MG63 (cell line): ENCODE data around the gene UBL4B. TPM values are rescaled to one million over a fixed set of nuclear protein-coding genes. Genes with fewer than 3 reads are reported as not detected.
A peak's percentile ranks its signal among the peaks of the same experiment; 100 is the strongest.

Experiments
- DNase-seq: peaks from one replicate; pipeline ENCODE4 v3.0.0-alpha.2; 2020
- H3K27me3 ChIP-seq: fragments of 250-450 bp; sonication (Bioruptor Pico); 2 replicates; pipeline ENCODE4 v1.5.1; 2020; ENCODE audit warnings: mild to moderate bottlenecking, moderate library complexity
- H3K36me3 ChIP-seq: fragments of 250-450 bp; sonication (Bioruptor Pico); 2 replicates; pipeline ENCODE4 v1.5.1; 2020; ENCODE audit warnings: mild to moderate bottlenecking, moderate library complexity
- H3K4me3 ChIP-seq: fragments of 250-450 bp; sonication (Bioruptor Pico); 2 replicates; pipeline ENCODE4 v1.5.1; 2020; ENCODE audit warnings: mild to moderate bottlenecking, moderate library complexity
- H3K9me3 ChIP-seq: fragments of 250-450 bp; sonication (Bioruptor Pico); 2 replicates; pipeline ENCODE4 v1.5.1; 2020; ENCODE audit warnings: mild to moderate bottlenecking, moderate library complexity
- total RNA-seq: library from RNA; depleted of rRNA; stranded (reverse); fragments of >200 nt; shearing (Covaris generic); gene quantifications from 2 replicates; pipeline ENCODE4 v1.2.3, GENCODE V29; 2014; ENCODE audit warnings: low replicate concordance

UBL4B gene
- total RNA-seq, 1 experiment from 2014 or later, result not detected

DNA sequence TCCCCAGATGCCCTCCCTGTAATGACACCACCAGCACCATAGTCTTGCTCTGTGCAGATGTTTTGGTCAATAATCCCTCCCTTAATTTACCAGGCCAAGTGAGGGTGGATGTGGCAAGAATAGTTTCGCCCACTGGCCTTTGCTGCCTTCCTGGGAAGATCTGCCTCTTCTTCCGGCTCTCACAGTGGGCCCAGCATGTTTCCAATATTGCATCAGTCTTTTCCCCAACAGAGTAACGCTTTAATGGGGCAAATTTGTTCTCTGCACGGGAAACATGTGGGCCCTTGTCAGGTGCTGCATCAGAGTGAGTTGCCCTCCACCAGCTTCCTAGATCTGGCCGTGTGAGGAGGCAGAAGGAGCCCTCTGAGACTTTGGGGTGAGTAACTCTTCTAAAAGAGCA lies 29.8 kb upstream of the UBL4B start:
- no peak overlapping the region for H3K4me3 ChIP-seq
- no peaks in the 10 kb centered on the region for H3K27me3 ChIP-seq
- H3K9me3 ChIP-seq, result no peaks in the 10 kb centered on the region
- H3K36me3 ChIP-seq, result no peaks in the 10 kb centered on the region
- no peak for DNase-seq

DNA sequence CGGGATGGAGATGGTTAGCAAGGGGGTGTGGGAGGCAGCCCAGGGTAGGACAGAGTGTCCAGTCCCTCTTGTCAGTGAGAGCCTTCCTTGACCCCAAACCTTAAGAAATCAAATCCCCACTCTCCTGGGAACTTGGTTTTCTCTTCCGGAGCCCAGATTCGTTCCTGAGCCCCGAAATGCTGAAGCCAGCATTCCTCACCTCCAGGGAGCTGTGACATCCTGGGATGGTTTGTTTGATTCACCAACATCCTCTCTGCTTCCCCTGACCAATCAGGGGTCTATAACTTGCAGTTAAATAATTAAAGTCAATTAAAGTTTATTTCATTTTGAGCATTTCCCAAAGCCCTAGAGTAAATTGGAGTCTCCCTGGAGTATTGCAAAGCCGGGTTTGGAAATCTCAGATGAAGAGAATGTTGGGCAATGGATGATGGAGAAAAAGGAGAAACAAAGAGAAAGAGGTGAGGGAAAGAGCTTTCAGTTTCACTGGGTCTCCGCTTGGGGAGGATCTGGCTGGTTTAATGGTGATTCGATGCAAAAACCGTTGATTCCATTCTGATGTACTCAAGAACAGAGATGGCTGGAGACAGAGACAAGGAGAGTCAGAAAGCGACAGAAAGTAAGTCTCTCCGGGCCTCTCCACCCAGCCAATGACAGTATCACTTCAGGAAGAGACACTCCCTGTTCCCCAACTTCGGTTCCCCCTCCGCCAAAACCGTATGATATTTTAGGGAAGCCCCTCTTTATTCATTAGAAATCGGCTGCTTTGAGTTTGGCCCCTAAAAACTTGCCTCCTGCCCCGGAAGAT lies 29.0 kb upstream of the UBL4B start:
- Histone ChIP-seq H3K27me3 (no peaks in the 10 kb centered on the region), H3K36me3 (no peaks in the 10 kb centered on the region), H3K9me3 (no peaks in the 10 kb centered on the region), H3K4me3 (no peak overlapping the region)
- no peak for DNase-seq

DNA sequence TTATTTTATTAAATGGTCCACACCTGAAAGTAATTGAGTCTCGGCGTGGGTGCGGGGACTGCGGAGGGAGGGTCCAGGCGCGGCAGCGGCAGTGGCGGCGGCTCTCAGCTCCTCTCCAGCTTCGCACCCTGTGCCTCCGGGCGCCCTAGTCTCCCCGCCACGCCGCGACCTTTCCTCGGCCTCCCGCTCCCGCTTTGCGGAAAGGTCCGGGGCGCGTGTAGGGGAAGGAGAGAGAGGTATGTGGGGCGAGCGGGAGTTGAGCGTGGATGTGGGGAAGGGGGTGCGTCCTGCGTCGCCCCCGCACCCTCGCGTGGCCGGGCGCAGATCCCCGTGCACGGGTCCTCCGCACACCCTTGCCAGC lies 28.4 kb upstream of the UBL4B start:
- no peak overlapping the region for H3K4me3 ChIP-seq
- H3K27me3 ChIP-seq, result no peaks in the 10 kb centered on the region
- H3K36me3 ChIP-seq, result no peaks in the 10 kb centered on the region
- H3K9me3 ChIP-seq, result no peaks in the 10 kb centered on the region
- no peak for DNase-seq

DNA sequence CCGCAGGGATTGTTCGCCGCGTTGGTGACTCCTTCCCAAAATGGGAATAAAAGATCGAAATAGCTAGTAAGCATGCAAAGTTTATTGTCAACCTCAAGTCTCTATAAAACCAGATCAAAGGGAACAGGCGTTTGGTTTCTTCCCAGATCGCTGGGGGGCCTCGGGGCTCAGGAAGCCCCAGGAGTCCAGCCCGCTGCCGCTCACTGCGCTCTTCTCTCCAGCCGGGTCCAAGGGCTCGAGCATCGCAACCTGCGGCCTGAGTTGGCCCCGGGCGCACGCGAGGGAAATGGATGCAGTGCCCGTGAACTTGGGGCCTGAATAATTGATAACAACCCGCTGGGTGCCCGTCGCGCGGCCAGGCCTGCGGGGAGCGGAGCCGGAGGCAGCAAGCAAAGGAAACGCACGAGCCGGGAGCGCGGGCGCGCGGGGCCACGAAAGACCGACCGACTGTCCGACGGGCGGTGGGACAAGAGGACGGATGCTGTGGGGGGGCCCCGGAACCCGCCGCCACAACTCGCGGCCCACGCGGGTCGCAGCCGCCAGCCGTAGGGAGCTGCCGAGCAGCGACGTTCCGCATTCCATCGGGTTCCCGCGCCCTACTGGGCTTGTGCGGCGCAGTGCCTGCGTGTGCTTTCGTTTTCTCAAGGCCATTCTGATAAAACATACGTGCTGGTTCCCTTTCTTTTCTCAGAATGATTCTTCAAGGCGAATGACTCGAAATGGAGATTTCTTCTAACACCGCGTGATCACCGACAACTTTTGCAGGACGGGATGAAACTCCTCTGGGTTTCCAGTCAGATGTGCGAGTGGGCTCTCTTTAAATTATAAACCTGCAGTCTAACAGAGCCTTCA lies 27.8 kb upstream of the UBL4B start:
- DNase-seq, result peak; percentile 43
- Histone ChIP-seq H3K27me3 (no peaks in the 10 kb centered on the region), H3K9me3 (no peaks in the 10 kb centered on the region), H3K36me3 (no peaks in the 10 kb centered on the region), H3K4me3 (peak overlapping the region; percentile 15)

DNA sequence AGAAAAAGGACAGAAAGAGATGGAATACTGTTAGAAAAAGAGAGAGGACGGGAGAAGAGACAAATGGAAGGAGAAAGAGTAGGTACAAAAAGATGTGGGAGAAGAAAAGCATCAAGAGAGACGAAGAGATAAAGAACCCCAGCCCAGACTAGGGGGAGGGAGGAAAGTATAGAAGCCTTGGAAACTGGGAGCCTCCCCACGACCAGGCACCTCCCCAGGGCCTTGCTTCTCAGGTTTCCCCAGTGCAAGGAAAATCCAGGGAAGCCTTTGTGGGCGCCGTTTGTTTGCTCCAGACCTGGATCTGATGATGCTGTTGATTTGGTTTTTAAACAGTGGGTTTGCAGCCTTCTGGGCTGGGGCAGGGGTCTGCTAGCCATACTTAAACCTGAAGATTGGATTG lies 26.6 kb upstream of the UBL4B start:
- H3K4me3 ChIP-seq, result no peak overlapping the region
- H3K9me3 ChIP-seq, result no peaks in the 10 kb centered on the region
- no peaks in the 10 kb centered on the region for H3K27me3 ChIP-seq
- DNase-seq, result no peak
- H3K36me3 ChIP-seq, result no peaks in the 10 kb centered on the region

DNA sequence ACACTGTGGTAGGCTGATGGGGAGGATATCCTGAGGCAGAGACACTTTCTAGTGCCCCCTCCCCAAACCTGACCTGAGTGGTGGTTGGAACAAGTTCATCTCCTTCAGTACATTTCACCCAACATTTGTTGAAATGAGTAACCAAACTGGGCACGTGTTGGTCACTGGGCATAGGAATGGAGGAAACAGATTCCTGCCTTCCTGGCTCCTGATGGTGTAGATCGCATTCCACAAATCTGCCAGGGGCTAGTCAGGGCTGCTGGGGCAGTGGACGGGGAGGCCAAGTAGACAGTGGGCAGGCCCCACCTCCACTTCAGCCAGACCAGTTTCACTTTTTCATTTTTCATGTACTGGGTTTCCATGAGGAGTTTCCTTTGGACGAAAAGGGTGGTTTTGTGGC lies 25.3 kb upstream of the UBL4B start:
- Histone ChIP-seq H3K27me3 (no peaks in the 10 kb centered on the region), H3K4me3 (no peak overlapping the region), H3K36me3 (no peaks in the 10 kb centered on the region), H3K9me3 (no peaks in the 10 kb centered on the region)
- DNase-seq, result peak; percentile 79

DNA sequence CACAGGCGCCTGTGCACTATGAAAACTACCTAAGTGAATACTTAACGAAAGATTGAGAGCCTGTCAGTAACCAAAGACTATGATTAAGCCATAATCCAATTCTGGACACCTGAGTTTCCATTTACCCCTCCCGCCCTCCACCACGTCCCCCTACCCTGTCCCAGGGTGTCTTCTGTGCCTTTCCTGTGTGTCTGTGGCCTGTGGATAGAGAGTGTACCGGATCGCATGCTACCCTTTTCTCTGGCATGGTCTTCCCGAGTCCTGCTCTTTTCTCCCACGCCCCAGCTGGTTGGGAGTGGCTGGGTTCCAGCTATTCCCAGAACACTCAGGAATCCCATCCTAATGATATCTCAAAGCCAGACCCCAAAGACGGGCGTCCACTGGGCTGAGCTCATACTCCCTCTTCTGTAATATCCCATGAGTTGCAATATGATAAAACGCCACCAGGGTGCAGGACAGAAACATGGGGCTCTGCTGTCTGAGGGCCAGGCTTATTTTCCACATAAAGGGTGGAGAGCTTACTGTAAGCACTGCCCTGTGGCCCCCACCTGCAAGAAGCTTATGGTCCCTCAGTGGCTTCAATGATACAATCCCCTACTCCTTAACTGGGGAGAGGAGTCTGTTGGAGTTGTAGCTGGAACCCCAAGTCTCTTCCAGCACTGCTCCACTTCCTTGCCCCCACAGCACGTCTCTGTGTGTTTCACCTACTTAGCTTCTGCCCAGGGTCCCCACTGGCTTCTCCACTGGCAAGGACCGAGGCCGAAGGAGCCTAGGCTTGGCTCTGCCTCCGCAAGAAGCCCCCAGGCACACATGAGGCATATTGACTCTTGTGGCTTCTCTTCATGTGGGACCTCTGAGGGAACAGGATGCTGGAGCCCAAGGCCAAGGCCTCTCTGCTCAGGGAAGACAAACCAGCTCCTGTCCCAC lies 24.2 kb upstream of the UBL4B start:
- Histone ChIP-seq H3K9me3 (no peaks in the 10 kb centered on the region), H3K27me3 (no peaks in the 10 kb centered on the region), H3K4me3 (no peak overlapping the region), H3K36me3 (no peaks in the 10 kb centered on the region)
- peak; percentile 51 for DNase-seq

DNA sequence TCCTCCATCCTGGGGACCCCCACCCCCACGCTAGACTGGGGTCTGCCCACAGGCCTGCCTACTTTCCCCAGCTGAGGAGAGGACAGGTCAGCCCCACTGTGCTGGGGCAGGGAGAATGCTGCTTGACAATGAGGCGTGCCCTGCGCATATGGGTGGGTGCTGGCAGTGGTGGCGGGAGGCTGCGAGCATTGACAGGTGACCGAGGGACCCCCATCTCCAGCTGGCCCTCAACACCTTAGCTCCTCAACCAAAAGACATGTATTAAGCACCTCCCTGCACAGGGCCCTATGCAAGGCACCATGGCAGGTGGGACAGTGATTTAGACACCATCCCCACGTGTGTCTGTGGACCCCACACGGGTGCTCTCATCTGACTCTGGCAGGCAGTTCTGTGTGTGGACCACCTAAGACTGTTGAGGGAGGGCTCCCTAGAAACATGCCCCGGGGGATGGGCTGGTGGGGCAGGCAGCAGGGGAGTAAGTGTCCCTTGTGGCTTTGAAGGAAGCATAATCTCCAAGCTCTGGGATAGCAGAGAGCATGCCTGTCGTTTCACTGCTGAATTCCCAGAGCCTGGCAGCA lies 23.4 kb upstream of the UBL4B start:
- no peak overlapping the region for H3K4me3 ChIP-seq
- H3K27me3 ChIP-seq, result no peaks in the 10 kb centered on the region
- no peaks in the 10 kb centered on the region; the same call in 1 of the 2 replicates for H3K9me3 ChIP-seq
- no peak for DNase-seq
- H3K36me3 ChIP-seq, result no peaks in the 10 kb centered on the region

DNA sequence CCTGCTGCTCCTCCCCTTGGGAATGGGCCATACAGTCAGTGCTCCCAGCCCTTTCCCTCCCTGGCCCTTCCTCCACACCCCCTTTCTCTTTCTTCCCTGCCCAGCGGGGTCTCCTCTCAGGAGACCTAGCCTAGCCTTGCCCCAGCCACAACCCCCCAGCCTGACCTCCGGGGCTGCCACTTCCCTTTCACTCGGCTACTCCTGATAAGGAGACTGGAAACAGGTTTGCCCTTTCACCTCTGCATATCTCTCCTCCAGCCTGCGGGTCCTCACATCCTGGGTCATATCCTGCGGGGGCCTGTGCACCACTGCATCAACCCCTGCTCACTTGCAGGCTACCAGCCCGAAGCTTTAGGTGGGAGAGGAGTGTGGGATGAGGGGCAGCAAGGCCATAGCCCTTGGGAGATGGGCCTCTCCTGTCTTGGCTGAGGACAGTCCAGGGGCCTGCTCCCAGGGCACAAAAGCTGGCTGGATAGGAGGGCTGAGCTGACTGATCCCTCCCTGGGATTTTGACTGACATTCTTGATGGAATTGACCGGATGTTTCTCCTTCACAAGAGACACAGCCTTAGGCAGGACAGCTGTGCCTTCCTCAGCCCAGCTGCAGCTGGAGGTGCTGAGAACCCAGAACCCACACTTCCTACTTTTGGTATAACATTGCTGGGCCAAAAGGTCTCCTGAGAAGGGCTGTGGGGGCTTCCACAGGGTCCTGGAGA lies 22.5 kb upstream of the UBL4B start:
- Histone ChIP-seq H3K9me3 (peaks cover 6% of the 10 kb centered on the region), H3K4me3 (no peak overlapping the region), H3K27me3 (no peaks in the 10 kb centered on the region), H3K36me3 (no peaks in the 10 kb centered on the region)
- no peak for DNase-seq

DNA sequence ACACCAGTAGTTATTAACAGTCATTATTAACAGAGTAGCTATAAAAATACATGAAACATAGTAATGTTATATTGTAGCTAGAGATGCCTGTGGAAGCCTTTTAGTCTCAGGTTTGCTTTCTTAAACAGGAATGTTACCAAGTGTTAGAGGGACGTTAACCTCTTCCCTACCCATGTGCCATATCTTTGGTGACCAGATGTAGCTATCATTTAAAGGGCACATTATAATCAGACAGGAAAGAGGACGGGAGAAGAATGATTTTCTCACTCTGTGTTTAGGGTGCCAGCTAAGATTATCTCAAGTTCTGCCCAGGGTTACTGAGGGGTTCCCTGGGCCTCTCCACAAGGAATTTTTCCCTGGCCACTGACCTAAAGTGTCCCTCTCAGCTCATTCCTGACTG lies 20.9 kb upstream of the UBL4B start:
- H3K36me3 ChIP-seq, result no peaks in the 10 kb centered on the region
- DNase-seq, result no peak
- H3K27me3 ChIP-seq, result no peaks in the 10 kb centered on the region
- H3K4me3 ChIP-seq, result no peak overlapping the region
- peaks cover 9% of the 10 kb centered on the region for H3K9me3 ChIP-seq

DNA sequence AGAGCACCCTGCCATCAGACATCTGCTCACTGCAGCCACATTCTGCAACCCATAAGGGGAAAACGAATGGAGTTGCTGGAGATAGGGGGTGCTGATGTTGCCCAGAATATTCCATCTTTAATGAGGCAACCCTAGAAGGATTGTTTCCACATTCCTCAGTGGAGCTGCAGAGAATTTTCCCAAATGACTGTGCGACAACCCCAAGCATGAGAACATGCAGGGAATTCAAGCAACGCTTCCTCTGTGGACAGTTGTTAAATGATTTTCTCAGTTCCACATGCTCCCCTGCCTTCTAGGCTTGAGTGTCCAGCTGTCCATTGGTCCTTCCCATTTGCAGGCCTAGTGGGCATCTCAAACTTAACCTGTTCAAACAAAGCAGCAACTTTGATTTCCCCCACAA lies 20.5 kb upstream of the UBL4B start:
- H3K4me3 ChIP-seq, result no peak overlapping the region
- DNase-seq, result no peak
- H3K27me3 ChIP-seq, result no peaks in the 10 kb centered on the region
- no peaks in the 10 kb centered on the region for H3K36me3 ChIP-seq
- H3K9me3 ChIP-seq, result peaks cover 9% of the 10 kb centered on the region

DNA sequence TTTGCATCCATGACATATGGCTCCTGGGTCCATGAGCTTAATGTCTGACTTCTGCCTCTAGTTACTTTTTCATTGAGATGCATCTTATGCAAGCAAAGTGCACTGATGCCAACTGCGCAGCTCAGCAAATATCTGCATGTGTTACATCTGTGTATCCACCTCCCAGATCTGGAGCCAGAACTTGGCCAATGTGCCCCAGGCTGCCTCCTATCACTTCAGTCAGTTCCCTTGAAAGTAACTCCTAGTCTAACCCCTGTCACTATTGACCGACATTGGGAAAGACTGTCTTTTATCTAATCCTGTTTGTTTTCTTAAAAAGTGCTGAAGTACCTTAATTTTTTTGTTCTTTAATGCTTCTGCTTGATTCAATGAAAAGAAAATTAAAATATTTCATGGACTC lies 19.3 kb upstream of the UBL4B start:
- H3K36me3 ChIP-seq, result no peaks in the 10 kb centered on the region
- no peak overlapping the region for H3K4me3 ChIP-seq
- H3K27me3 ChIP-seq, result no peaks in the 10 kb centered on the region
- DNase-seq, result no peak
- peaks cover 9% of the 10 kb centered on the region for H3K9me3 ChIP-seq

DNA sequence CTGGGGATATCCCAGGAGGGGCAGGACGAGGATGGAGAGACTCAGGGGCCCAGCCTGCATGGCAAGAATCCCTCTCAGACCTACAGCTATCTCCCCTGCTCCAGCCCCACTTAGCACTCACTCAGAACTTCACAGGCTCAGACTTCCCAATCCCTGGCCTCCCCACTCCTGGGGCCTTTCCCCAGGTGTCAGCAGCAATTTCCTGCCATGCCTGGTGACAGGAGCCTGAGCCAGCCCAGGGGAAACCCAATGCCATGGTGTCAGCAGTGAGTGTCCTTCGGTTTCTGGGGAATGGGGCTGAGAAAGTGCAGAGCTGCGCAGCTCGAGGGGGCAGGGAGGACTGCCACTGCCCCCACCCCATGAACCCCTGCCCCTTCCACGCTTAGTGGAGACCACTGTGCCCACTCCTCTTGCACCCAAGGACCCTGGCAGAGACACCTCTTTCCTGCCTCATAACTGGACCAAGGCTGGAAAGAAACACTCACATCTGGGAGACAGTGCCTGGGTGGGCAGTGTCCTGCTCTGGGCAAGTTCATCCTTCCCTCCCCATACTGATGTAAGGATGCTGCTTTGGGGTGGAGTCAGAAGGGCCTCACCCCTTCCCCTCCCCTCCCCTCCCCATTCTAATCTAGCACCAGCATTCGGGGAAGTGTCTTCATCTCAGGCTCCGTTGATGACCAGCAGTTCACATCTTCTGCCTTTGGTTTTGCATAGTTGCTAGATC lies 17.1 kb upstream of the UBL4B start:
- no peaks in the 10 kb centered on the region for H3K27me3 ChIP-seq
- H3K9me3 ChIP-seq, result peaks cover 9% of the 10 kb centered on the region
- H3K4me3 ChIP-seq, result no peak overlapping the region
- H3K36me3 ChIP-seq, result no peaks in the 10 kb centered on the region
- DNase-seq, result no peak

DNA sequence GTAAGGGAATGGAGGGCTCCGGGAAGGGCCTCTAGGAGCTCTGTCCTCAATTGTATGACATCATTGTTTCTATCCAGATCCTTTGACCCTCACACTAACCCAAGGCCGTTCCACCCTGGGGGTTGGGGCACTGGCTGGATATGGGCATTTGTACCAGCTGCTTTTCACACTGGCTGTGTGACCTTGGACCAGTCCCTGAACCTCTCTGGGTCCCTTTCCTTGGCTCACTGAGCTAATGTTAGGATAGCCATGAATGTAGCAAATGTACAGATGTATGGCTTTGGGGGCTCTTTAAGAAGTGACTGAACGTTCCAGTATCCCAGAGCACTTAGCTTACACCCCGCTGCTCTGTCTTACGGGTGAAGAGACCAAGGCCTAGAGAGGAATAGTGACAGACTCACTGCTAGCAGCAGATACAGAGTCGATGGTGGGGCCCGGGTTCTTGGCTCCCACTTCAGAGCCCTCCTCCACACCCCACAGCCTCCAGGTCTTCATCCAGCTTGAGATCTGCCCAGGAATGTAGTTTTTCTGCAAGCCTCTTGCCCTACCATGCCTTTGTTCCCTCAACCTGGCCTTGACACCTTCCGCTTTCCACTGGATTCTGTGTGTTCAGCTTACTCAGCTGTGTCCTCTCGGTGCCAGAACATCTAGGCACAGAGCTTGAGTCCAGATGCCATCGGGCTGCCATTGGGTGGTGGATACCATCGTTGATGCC lies 14.6 kb upstream of the UBL4B start:
- no peak for DNase-seq
- Histone ChIP-seq H3K36me3 (no peaks in the 10 kb centered on the region), H3K27me3 (no peaks in the 10 kb centered on the region), H3K4me3 (no peak overlapping the region), H3K9me3 (peaks cover 9% of the 10 kb centered on the region)
